Thymus (tissue), 11 donors: ENCODE results near the gene GEMIN7. TPM values are rescaled to one million over a fixed set of nuclear protein-coding genes. Genes with fewer than 3 reads are reported as not detected.

ENCODE experiments used
- DNase-seq, 9 donors: peaks; one replicate each; pipeline ENCODE4 v3.0.0-alpha.2; 2013; ENCODE audit warnings: low spot score in 9 of 9, low read depth in 6 of 9, missing footprints in 1 of 9
- H3K27ac ChIP-seq, 2 donors: one replicate each; pipeline ENCODE4 v1.5.1; 2013; ENCODE audit warnings: control low read depth in 1 of 2, low read depth in 1 of 2, low read length in 1 of 2, mild to moderate bottlenecking in 1 of 2, moderate library complexity in 1 of 2
- H3K27me3 ChIP-seq, 2 donors: one replicate each; pipeline ENCODE4 v1.5.1; 2013; ENCODE audit warnings: low read length in 1 of 2; ENCODE audit not compliant: control insufficient read depth in 2 of 2, insufficient read depth in 1 of 2
- H3K36me3 ChIP-seq, 2 donors: one replicate each; pipeline ENCODE4 v1.5.1; 2013; ENCODE audit warnings: low read length in 1 of 2, mild to moderate bottlenecking in 1 of 2, moderate library complexity in 1 of 2; ENCODE audit not compliant: control insufficient read depth in 2 of 2, insufficient read depth in 2 of 2
- H3K4me1 ChIP-seq, 2 donors: one replicate each; pipeline ENCODE4 v1.5.1; 2013; ENCODE audit warnings: low read length in 2 of 2; ENCODE audit not compliant: control insufficient read depth in 2 of 2, insufficient read depth in 2 of 2
- H3K4me3 ChIP-seq, 2 donors: one replicate each; pipeline ENCODE4 v1.5.1; 2013; ENCODE audit warnings: low read length in 2 of 2, control low read depth in 1 of 2, mild to moderate bottlenecking in 1 of 2
- H3K9me3 ChIP-seq, 2 donors: one replicate each; pipeline ENCODE4 v1.5.1; 2013; ENCODE audit warnings: low read length in 1 of 2, mild to moderate bottlenecking in 1 of 2; ENCODE audit not compliant: control insufficient read depth in 2 of 2, insufficient read depth in 1 of 2
- WGBS: extraction: QIAGEN DNeasy Blood & Tissue Kit; methylation state at CpG from one replicate; pipeline ENCODE4 v1.1.7; 2013; 5-methylcytosine and 5-hydroxymethylcytosine counted together
- polyA plus RNA-seq: library from polyadenylated mRNA; stranded (reverse); fragments of 200-250 nt; gene quantifications from one replicate; pipeline ENCODE4 v1.2.3, GENCODE V29; 2013
- total RNA-seq: library from RNA; stranded (reverse); fragments of 120-200 nt; gene quantifications from one replicate; pipeline ENCODE4 v1.2.4, GENCODE V29; 2013
- donor health status: healthy.

Gene GEMIN7
- total and polyA plus RNA-seq, 2 donors: 15.2 to 32.3 TPM

GRCh38 chr19:45098521-45099466 lies 19.7 kb downstream of the GEMIN7 start:
- Histone ChIP-seq H3K4me1 (peaks cover 45 to 79% of the 10 kb centered on the region in 2 donors), H3K27me3 (no peaks in the 10 kb centered on the region), H3K4me3 (peak overlapping the region in 1 of 2 donors; percentile 16), H3K27ac (peak overlapping the region; percentile 44 to 57), H3K36me3 (peaks cover 9 to 25% of the 10 kb centered on the region in 2 donors), H3K9me3 (no peaks in the 10 kb centered on the region)
- WGBS: 59% methylated on average over 15 of the region's 15 CpGs
- DNase-seq: peak in 1 of 9 donors; percentile 59

DNA sequence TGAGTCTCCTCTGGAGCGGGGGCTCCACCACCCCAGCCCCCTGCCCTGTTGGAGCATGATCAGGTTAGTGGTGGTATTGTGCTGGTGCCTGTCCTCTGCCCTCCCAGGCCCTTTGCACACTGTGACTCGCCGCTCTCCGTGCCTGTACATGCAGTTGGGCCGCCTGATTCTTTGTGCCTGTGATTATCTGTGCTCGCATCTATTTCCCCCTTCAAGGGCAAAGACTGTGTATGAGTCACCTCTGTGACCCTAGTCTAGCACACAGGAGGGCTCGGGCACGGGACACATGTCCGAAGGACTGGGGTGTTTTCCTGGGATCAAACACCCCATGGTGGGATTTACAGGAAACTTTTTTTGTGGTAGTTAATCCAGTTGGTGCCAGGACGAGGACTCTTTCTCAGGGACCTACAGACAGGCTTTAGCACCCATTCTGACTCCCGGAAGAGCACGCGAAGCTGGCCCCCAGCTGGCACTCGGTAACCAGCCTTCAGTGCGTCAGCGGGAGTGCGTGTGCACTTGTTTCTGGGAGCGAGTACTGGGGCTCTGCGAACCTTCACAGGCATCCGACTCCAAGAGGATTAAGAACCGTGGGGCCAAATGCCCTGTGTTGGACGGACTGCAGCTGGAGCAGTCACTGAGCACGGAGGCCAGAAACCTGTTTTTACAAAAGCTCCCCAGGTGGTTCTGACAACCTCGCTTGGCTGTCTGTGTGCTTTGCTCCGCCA lies 20.6 kb downstream of the GEMIN7 start:
- 91% methylated on average over 25 of the region's 25 CpGs for WGBS
- no peak for DNase-seq
- H3K27ac ChIP-seq: peak overlapping the region; percentile 11 to 57
- H3K36me3 ChIP-seq: peaks cover 9 to 25% of the 10 kb centered on the region in 2 donors
- H3K9me3 ChIP-seq: no peaks in the 10 kb centered on the region
- H3K27me3 ChIP-seq: no peaks in the 10 kb centered on the region
- peaks cover 46 to 79% of the 10 kb centered on the region in 2 donors for H3K4me1 ChIP-seq
- no peak overlapping the region for H3K4me3 ChIP-seq

DNA sequence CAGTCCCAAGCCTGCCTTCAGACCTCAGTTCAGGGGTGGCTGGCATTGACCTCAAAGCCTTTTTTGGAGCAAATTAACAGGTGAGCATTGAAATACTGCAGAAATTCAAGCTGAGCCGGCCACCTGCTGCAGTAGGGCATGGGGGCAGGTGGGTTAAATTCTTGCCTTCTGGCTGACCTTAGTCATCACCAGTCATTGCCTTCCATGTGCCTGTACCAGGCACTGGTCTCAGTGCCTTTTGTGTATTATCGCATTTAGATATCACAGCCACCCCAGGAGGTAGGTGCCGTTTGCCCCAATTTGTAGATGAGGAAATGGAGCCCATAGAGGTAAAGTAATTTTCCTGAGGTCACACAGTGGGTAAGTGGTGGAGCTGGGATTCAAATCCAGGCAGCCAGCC lies 21.1 kb downstream of the GEMIN7 start:
- no peak overlapping the region for H3K4me3 ChIP-seq
- 99% methylated on average over 3 of the region's 3 CpGs for whole genome bisulfite sequencing
- DNase-seq: no peak
- H3K4me1 ChIP-seq: peaks cover 48 to 82% of the 10 kb centered on the region in 2 donors
- no peaks in the 10 kb centered on the region for H3K27me3 ChIP-seq
- peaks cover 9 to 25% of the 10 kb centered on the region in 2 donors for H3K36me3 ChIP-seq
- no peaks in the 10 kb centered on the region for H3K9me3 ChIP-seq
- H3K27ac ChIP-seq: no peak overlapping the region

DNA sequence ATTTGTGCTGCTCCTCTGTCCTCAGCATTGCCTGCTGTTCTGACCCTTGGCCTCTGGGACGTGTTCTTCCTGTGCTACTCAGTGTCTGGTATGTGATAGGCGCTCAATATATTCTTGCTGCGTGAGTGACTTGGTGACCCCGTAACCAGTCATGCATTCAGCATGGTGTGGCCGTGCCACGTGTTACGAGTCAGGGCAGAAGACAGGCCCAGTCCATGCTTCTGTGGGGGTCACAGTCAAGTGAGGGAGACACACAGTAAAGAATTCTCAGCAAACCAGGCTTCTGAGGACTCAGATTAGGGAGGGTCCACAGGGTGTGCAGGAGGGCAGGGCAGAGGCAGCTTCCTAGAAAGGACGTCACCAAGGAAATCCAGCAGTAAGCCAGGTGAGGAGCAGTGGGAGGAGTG lies 21.8 kb downstream of the GEMIN7 start:
- Histone ChIP-seq H3K4me1 (peaks cover 47 to 81% of the 10 kb centered on the region in 2 donors), H3K27me3 (no peaks in the 10 kb centered on the region), H3K9me3 (no peaks in the 10 kb centered on the region), H3K4me3 (no peak overlapping the region), H3K36me3 (peaks cover 7 to 25% of the 10 kb centered on the region in 2 donors), H3K27ac (no peak overlapping the region)
- WGBS: 96% methylated on average over 8 of the region's 8 CpGs
- no peak for DNase-seq

- 97% methylated on average over 8 of the region's 8 CpGs for WGBS
- Histone ChIP-seq H3K4me1 (peaks cover 44 to 75% of the 10 kb centered on the region in 2 donors), H3K27ac (no peak overlapping the region)
Observed at GRCh38 chr19:45101806-45102205, 22.7 kb downstream of the GEMIN7 start.

GRCh38 chr19:45102481-45102880 lies 23.4 kb downstream of the GEMIN7 start:
- Histone ChIP-seq H3K4me3 (no peak overlapping the region), H3K36me3 (peaks cover 0 to 20% of the 10 kb centered on the region in 2 donors), H3K27ac (peak overlapping the region; percentile 0 to 38), H3K9me3 (no peaks in the 10 kb centered on the region), H3K27me3 (no peaks in the 10 kb centered on the region), H3K4me1 (peaks cover 44 to 72% of the 10 kb centered on the region in 2 donors)
- 95% methylated on average over 7 of the region's 7 CpGs for WGBS
- no peak for DNase-seq

More at GRCh38 chr19:45101806-45102205, 22.7 kb downstream of the GEMIN7 start:
- Histone ChIP-seq H3K4me3 (no peak overlapping the region), H3K9me3 (no peaks in the 10 kb centered on the region), H3K27me3 (no peaks in the 10 kb centered on the region), H3K36me3 (peaks cover 0 to 22% of the 10 kb centered on the region in 2 donors)
- no peak for DNase-seq

DNA sequence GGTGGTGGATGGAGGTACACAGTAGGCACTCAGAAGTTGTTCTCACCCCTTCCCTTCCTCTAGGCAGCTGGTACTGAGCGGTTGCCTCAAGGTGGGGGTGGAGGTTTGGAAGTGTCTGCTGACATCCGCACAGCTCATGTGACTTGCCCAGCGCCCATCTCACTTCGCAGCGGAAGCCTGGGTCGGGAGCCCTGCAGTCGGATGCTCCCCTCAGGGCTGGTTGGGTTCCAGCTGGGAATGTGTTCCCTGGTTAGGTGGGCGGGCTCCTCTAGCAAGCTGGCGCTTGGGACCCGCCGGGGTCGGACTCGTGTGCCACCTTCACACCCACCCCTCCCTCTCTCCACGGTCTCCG lies 24.1 kb downstream of the GEMIN7 start:
- peak in 2 of 9 donors; percentile 46 to 75 for DNase-seq
- Histone ChIP-seq H3K4me3 (peak overlapping the region; percentile 20 to 36), H3K36me3 (peaks cover 0 to 20% of the 10 kb centered on the region in 2 donors), H3K27ac (peak overlapping the region; percentile 74 to 80), H3K9me3 (no peaks in the 10 kb centered on the region), H3K27me3 (no peaks in the 10 kb centered on the region), H3K4me1 (peaks cover 39 to 66% of the 10 kb centered on the region in 2 donors)
- 26% methylated on average over 15 of the region's 15 CpGs for WGBS

DNA sequence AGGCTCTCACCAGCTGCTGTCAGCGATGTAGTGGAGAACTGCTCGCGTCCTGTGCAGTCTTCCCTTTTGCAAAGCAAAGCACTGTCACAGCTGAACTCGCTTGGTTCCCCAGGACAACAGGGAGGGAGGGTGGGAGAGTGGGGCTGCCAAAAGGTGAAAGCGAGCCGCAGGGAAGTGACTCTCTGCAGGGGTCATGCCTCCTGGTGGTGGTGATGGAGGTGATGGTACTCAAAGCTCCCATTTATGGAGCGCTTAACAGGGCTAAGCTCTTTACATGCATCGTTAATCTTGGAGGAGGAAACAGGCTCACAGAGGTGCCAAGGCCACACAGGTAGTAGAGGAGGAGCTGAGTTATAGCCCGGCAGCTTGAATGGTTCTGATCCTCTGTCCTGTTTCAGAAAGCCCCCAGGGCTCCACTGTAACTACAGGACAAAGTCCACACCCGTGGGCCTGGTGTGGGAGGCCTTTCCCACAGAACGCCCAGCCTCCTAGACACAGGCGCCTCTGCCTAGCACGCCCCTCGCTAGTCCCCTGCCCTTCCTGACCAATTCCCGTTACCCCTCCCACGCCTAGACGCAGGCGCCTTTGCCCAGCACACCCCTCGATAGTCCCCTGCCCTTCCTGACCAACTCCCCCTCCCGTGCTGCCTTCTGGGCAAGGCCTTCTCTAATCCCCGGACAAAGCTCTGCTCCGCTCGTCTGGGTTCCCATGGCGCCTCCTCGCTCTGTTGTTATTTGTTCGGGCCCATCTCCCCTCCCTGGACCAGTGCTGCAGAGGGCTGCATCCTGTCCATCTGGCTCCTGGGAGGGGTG lies 24.7 kb downstream of the GEMIN7 start:
- H3K9me3 ChIP-seq: no peaks in the 10 kb centered on the region
- 68% methylated on average over 26 of the region's 26 CpGs for WGBS
- peak overlapping the region; percentile 74 to 80 for H3K27ac ChIP-seq
- peaks cover 34 to 60% of the 10 kb centered on the region in 2 donors for H3K4me1 ChIP-seq
- H3K4me3 ChIP-seq: peak overlapping the region; percentile 20 to 36
- H3K27me3 ChIP-seq: no peaks in the 10 kb centered on the region
- no peak for DNase-seq
- H3K36me3 ChIP-seq: peaks cover 0 to 18% of the 10 kb centered on the region in 2 donors
